ENCODE results near the gene CLDN20.
A peak's percentile ranks its signal among the peaks of the same experiment; 100 is the strongest.
"Not testable (repeated sequence)": the region's sequence is repeated elsewhere in the genome, so short reads cannot be mapped to it uniquely, and the experiment has no call there.

Gene CLDN20

GRCh38 chr6:155222506-155222905 is 41.3 kb upstream of the CLDN20 start:
- DNase-seq (ENCODE audit: low read depth): no peak
- H3K4me3 ChIP-seq (ENCODE audit: low read length): no peak overlapping the region
- no peak for TF ChIP-seq CTCF (conservative IDR thresholded peaks at IDR 0.05; ENCODE audit: low read length)

GRCh38 chr6:155223646-155224451 is 40.0 kb upstream of the CLDN20 start:
- peak; percentile 78 for DNase-seq (ENCODE audit: low read depth)
- no peak for TF ChIP-seq CTCF (conservative IDR thresholded peaks at IDR 0.05; ENCODE audit: low read length)
- no peak overlapping the region for H3K4me3 ChIP-seq (ENCODE audit: low read length)

GRCh38 chr6:155224618-155225017 is 39.2 kb upstream of the CLDN20 start:
- H3K4me3 ChIP-seq (ENCODE audit: low read length): no peak overlapping the region
- TF ChIP-seq CTCF (conservative IDR thresholded peaks at IDR 0.05; ENCODE audit: low read length): no peak
- DNase-seq (ENCODE audit: low read depth): peak; percentile 40

GRCh38 chr6:155227046-155227445 is 36.8 kb upstream of the CLDN20 start:
- no peak overlapping the region for H3K4me3 ChIP-seq (ENCODE audit: low read length)
- no peak for TF ChIP-seq CTCF (conservative IDR thresholded peaks at IDR 0.05; ENCODE audit: low read length)
- no peak for DNase-seq (ENCODE audit: low read depth)

GRCh38 chr6:155228546-155229166 is 35.2 kb upstream of the CLDN20 start:
- peak; percentile 74 for DNase-seq (ENCODE audit: low read depth)
- TF ChIP-seq CTCF (conservative IDR thresholded peaks at IDR 0.05; ENCODE audit: low read length): no peak
- no peak overlapping the region for H3K4me3 ChIP-seq (ENCODE audit: low read length)

GRCh38 chr6:155230975-155231374 is 32.8 kb upstream of the CLDN20 start:
- H3K4me3 ChIP-seq (ENCODE audit: low read length): not testable (repeated sequence)

GRCh38 chr6:155232848-155233247 is 31.0 kb upstream of the CLDN20 start:
- TF ChIP-seq CTCF (conservative IDR thresholded peaks at IDR 0.05; ENCODE audit: low read length): no peak
- H3K4me3 ChIP-seq (ENCODE audit: low read length): no peak overlapping the region
- no peak for DNase-seq (ENCODE audit: low read depth)

More at GRCh38 chr6:155230975-155231374, 32.8 kb upstream of the CLDN20 start:
- peak; percentile 50 for DNase-seq (ENCODE audit: low read depth)
